OCI-LY3 (cell line): ENCODE measurements around the gene RELN.
"Not testable (repeated sequence)": the region's sequence is repeated elsewhere in the genome, so short reads cannot be mapped to it uniquely, and the experiment has no call there.

Experiments
- H2AFZ ChIP-seq: fragments of 200-600, 300-600 bp; shearing (Covaris generic); 2 replicates; pipeline ENCODE4 v1.6.0; 2014; ENCODE audit warnings: antibody characterized with exemption, low read depth, low read length
- H3K27ac ChIP-seq: fragments of 200-600, 300-600 bp; sonication (generic); 2 replicates; pipeline ENCODE4 v1.5.1; 2014; ENCODE audit warnings: mild to moderate bottlenecking, low read length, moderate library complexity, mixed read lengths
- H3K27me3 ChIP-seq: fragments of 200-600, 300-600 bp; sonication (generic); 2 replicates; pipeline ENCODE4 v1.6.1; 2014; ENCODE audit warnings: low read depth, low read length, mixed read lengths
- H3K36me3 ChIP-seq: fragments of 200-600, 300-600 bp; sonication (generic); replicated peaks from 2 replicates; pipeline ENCODE3; 2014; ENCODE audit warnings: low read depth, low read length, mixed read lengths
- H3K4me1 ChIP-seq: fragments of 300-600, 200-600 bp; sonication (generic); 2 replicates; pipeline ENCODE4 v1.6.1; 2014; ENCODE audit warnings: low read length, mixed read lengths
- H3K4me2 ChIP-seq: fragments of 200-600, 300-600 bp; sonication (generic); 2 replicates; pipeline ENCODE4 v1.6.1; 2014; ENCODE audit warnings: low read length, mixed read lengths
- H3K4me3 ChIP-seq: fragments of 300-600, 200-600 bp; sonication (generic); 2 replicates; pipeline ENCODE4 v1.5.1; 2014; ENCODE audit warnings: antibody characterized with exemption, mild to moderate bottlenecking, low read length, moderate library complexity
- H3K79me2 ChIP-seq: fragments of 300-600, 200-600 bp; shearing (Covaris generic); 2 replicates; pipeline ENCODE4 v1.6.1; 2014; ENCODE audit warnings: mild to moderate bottlenecking, low read length, mixed read lengths
- H3K9ac ChIP-seq: fragments of 300-600, 200-600 bp; shearing (Covaris generic); 2 replicates; pipeline ENCODE4 v1.6.0; 2014; ENCODE audit warnings: mild to moderate bottlenecking, low read length, moderate library complexity
- H3K9me3 ChIP-seq: fragments of 200-600, 300-600 bp; shearing (Covaris generic); 2 replicates; pipeline ENCODE4 v1.6.1; 2014; ENCODE audit warnings: low read length, mixed read lengths; ENCODE audit not compliant: insufficient read depth
- H4K20me1 ChIP-seq: fragments of 200-600, 300-600 bp; sonication (generic); 2 replicates; pipeline ENCODE4 v1.6.1; 2016; ENCODE audit warnings: low read length, mixed read lengths; ENCODE audit not compliant: insufficient read depth
- EZH2phosphoT487 ChIP-seq: fragments of 200-600 bp; shearing (Covaris generic); IDR thresholded peaks from 2 replicates; pipeline ENCODE4 v1.6.1; 2018; ENCODE audit warnings: antibody characterized with exemption, mixed run types, low read depth
- TF ChIP-seq, protein P1 (sequence below): fragments of 200-600, 300-600 bp; sonication (generic); IDR thresholded peaks from 2 replicates; pipeline ENCODE4 v1.5.1; 2014; ENCODE audit warnings: antibody characterized with exemption, low read length, low read depth

RELN gene

GRCh38 chr7:103989200-103989784, at the start of gene RELN:
Gene RELN, minus strand, starts transcription at chr7:103989658. Its CDS starts 302 bp downstream, at chr7:103989356.
- Histone ChIP-seq H3K4me3 (no peak within 1 kb of the TSS), H2AFZ (no peak within 1 kb of the TSS), H3K36me3 (no peaks in the 10 kb centered on the region), H3K9ac (no peak within 1 kb of the TSS), H3K4me1 (no peaks in the 10 kb centered on the region), H3K27me3 (peaks cover 7% of the 10 kb centered on the region), H4K20me1 (no peaks in the 10 kb centered on the region), H3K79me2 (no peaks in the 10 kb centered on the region), H3K27ac (no peak within 1 kb of the TSS), H3K9me3 (no peaks in the 10 kb centered on the region), H3K4me2 (no peak within 1 kb of the TSS)
- TF ChIP-seq, protein P1, sequence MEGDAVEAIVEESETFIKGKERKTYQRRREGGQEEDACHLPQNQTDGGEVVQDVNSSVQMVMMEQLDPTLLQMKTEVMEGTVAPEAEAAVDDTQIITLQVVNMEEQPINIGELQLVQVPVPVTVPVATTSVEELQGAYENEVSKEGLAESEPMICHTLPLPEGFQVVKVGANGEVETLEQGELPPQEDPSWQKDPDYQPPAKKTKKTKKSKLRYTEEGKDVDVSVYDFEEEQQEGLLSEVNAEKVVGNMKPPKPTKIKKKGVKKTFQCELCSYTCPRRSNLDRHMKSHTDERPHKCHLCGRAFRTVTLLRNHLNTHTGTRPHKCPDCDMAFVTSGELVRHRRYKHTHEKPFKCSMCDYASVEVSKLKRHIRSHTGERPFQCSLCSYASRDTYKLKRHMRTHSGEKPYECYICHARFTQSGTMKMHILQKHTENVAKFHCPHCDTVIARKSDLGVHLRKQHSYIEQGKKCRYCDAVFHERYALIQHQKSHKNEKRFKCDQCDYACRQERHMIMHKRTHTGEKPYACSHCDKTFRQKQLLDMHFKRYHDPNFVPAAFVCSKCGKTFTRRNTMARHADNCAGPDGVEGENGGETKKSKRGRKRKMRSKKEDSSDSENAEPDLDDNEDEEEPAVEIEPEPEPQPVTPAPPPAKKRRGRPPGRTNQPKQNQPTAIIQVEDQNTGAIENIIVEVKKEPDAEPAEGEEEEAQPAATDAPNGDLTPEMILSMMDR: no peak
- TF ChIP-seq EZH2phosphoT487: no peak

DNA sequence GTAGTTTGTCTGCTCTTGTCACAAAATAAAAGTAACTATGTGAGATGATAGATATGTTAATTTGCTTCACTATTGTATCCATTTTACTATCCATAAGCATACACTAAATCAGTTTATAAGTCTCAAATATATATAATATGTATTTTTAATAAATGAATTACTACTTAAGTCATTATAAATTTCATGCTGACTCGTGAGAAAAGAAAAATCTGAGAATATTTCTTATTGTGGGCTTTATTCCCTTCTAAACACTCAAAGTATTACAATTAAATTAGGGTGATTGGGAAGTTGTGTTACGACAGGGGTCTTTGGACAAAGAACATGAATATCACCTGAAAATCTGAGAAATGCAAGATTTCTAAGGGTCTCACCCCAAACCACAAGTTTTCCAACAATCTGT, 48.7 kb upstream of the RELN start:
- Histone ChIP-seq H3K9me3 (peaks cover 5% of the 10 kb centered on the region; the same call in 1 of the 2 replicates), H3K27ac (no peak overlapping the region), H3K4me2 (no peak overlapping the region), H3K79me2 (no peaks in the 10 kb centered on the region), H4K20me1 (no peaks in the 10 kb centered on the region), H3K4me3 (no peak overlapping the region), H2AFZ (no peak overlapping the region), H3K27me3 (peaks cover 4% of the 10 kb centered on the region; the same call in 1 of the 2 replicates), H3K9ac (no peak overlapping the region), H3K4me1 (no peaks in the 10 kb centered on the region), H3K36me3 (no peaks in the 10 kb centered on the region)
- TF ChIP-seq EZH2phosphoT487: no peak

GRCh38 chr7:104036889-104037288, 47.4 kb upstream of the RELN start:
- not testable (repeated sequence) for H3K4me2 ChIP-seq, H3K36me3 ChIP-seq

GRCh38 chr7:104035351-104035750, 45.9 kb upstream of the RELN start:
- Histone ChIP-seq H4K20me1 (no peaks in the 10 kb centered on the region), H3K9me3 (peaks cover 5% of the 10 kb centered on the region; the same call in 1 of the 2 replicates), H3K79me2 (no peaks in the 10 kb centered on the region), H3K4me2 (no peak overlapping the region), H3K27ac (no peak overlapping the region), H3K9ac (no peak overlapping the region), H3K4me3 (no peak overlapping the region), H3K4me1 (no peaks in the 10 kb centered on the region), H3K27me3 (peaks cover 4% of the 10 kb centered on the region; the same call in 1 of the 2 replicates), H2AFZ (no peak overlapping the region), H3K36me3 (no peaks in the 10 kb centered on the region)
- TF ChIP-seq, protein P1: no peak
- TF ChIP-seq EZH2phosphoT487: no peak

More at GRCh38 chr7:104036889-104037288, 47.4 kb upstream of the RELN start:
- H3K79me2 ChIP-seq, H3K27me3 ChIP-seq, H4K20me1 ChIP-seq, H3K9me3 ChIP-seq, H3K4me1 ChIP-seq, H2AFZ ChIP-seq, H3K9ac ChIP-seq, H3K27ac ChIP-seq, H3K4me3 ChIP-seq: not testable (repeated sequence)

DNA sequence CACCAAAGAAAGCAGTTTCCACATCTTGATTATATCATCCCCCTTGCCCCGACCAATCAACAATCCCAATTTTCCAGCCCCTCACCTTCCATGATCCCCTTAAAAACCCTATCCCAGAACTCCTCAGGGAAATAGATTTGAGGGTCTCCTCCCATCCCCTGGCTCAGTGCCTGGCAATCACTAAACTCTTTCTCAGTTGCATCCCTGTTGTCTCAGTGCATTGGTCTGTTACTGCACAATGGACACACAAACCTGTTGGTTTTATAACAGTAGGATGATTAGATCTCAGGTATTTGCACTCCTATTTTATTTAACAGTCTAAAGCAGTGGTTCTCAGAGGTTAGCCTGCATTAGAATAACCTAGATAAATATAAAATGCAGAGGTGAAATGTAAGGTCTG, 45.2 kb upstream of the RELN start:
- no peaks in the 10 kb centered on the region for H3K79me2 ChIP-seq
- H3K4me1 ChIP-seq: no peaks in the 10 kb centered on the region
- no peak overlapping the region for H3K4me2 ChIP-seq
- no peaks in the 10 kb centered on the region for H4K20me1 ChIP-seq
- no peak overlapping the region for H3K4me3 ChIP-seq
- H3K27ac ChIP-seq: no peak overlapping the region
- H3K27me3 ChIP-seq: no peaks in the 10 kb centered on the region
- H2AFZ ChIP-seq: no peak overlapping the region
- peaks cover 5% of the 10 kb centered on the region; the same call in 1 of the 2 replicates for H3K9me3 ChIP-seq
- no peak overlapping the region for H3K9ac ChIP-seq
- no peaks in the 10 kb centered on the region for H3K36me3 ChIP-seq
- TF ChIP-seq, protein P1: no peak
- no peak for TF ChIP-seq EZH2phosphoT487
